ENCODE data around the gene NTHL1. TPM values are rescaled to one million over a fixed set of nuclear protein-coding genes. Genes with fewer than 3 reads are reported as not detected.

NTHL1 gene
- total and polyA plus RNA-seq, 10 of the 15 experiments (the other 5 are each of a cell fraction or from before 2014, with no cell fraction given): 0.85 to 54.7 (median 39.0) TPM

DNA sequence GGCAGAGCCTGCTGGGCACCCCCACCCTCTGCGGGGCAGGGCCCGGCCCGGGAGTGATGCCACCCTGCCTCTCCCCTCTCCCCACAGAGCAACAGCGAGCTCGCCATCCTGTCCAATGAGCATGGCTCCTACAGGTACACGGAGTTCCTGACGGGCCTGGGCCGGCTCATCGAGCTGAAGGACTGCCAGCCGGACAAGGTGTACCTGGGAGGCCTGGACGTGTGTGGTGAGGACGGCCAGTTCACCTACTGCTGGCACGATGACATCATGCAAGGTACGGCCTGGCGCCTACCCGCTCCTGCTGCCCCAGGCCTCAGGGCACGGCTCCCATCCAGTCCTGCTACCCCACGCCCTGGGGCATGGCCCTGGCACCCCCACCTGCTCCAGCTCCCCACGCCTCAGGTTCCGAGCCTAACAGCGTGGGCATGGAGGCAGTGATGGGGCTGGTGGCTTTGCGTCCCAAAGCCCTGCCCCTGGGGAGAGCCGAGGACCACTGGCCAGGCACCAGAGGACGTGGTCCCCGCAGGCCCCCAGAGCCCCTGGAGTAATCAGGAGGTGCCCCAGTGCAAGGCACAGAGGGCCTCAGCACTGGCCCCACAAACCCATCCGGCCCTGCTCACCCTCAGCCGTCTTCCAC, 38.6 kb upstream of the NTHL1 start (continued):
- TF ChIP-seq, protein P1, sequence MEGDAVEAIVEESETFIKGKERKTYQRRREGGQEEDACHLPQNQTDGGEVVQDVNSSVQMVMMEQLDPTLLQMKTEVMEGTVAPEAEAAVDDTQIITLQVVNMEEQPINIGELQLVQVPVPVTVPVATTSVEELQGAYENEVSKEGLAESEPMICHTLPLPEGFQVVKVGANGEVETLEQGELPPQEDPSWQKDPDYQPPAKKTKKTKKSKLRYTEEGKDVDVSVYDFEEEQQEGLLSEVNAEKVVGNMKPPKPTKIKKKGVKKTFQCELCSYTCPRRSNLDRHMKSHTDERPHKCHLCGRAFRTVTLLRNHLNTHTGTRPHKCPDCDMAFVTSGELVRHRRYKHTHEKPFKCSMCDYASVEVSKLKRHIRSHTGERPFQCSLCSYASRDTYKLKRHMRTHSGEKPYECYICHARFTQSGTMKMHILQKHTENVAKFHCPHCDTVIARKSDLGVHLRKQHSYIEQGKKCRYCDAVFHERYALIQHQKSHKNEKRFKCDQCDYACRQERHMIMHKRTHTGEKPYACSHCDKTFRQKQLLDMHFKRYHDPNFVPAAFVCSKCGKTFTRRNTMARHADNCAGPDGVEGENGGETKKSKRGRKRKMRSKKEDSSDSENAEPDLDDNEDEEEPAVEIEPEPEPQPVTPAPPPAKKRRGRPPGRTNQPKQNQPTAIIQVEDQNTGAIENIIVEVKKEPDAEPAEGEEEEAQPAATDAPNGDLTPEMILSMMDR (IDR thresholded peaks at IDR 0.05 in 2 of 3, conservative IDR thresholded peaks at IDR 0.05 in 1 of 3; ENCODE audit: control insufficient read depth in 2 of 3, extremely low read depth in 1 of 3, insufficient read depth in 1 of 3, low read depth in 3 of 3, low read length in 3 of 3): no peak
- TF ChIP-seq ETV6 (conservative IDR thresholded peaks at IDR 0.05 in 1 of 2, IDR thresholded peaks at IDR 0.05 in 1 of 2; ENCODE audit: borderline replicate concordance in 1 of 2, low read depth in 1 of 2) (no peak), ZNF217 (IDR thresholded peaks at IDR 0.05) (no peak), BCL11A (IDR thresholded peaks at IDR 0.05; ENCODE audit: low read depth, low read length) (no peak)

DNA sequence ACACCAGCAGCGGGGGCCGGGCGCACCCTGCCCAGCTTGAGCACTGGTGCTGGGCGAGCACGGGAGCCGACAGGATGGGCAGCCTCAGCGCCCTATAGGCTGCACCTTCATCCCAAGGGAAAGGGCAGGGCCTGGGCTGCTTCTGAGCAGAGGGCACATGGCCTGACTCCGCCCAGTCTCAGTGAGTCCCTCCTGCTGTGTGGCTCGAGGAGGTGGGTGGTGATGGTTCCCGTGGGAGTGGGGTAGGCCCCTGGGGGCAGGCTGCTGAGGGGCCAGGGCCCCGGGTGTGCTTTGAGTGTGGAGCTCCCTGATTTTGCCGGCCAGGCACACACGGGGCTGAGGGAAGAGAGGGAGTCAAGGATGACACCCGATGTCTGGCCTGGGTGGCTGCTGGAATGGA, 38.0 kb upstream of the NTHL1 start:
- Histone ChIP-seq H3K4me1 (ENCODE audit: control insufficient read depth, insufficient read depth, low read length) (no peaks in the 10 kb centered on the region), H3K79me2 (ENCODE audit: control insufficient read depth, insufficient read depth, low read length) (no peaks in the 10 kb centered on the region), H4K20me1 (ENCODE audit: control insufficient read depth, insufficient read depth) (no peaks in the 10 kb centered on the region), H3K4me2 (ENCODE audit: control insufficient read depth, insufficient read depth) (no peak overlapping the region), H3K4me3 (no peak overlapping the region), H2AFZ (ENCODE audit: control insufficient read depth, low read depth, low read length) (no peak overlapping the region), H3K36me3 (ENCODE audit: control insufficient read depth in 2 of 2, insufficient read depth in 2 of 2, low read length in 1 of 2) (peaks cover 0 to 6% of the 10 kb centered on the region in 2 experiments; a peak in 3 of 4 replicates), H3K27ac (ENCODE audit: control insufficient read depth, insufficient read depth) (no peak overlapping the region), H3K27me3 (replicated peaks in 1 of 2; ENCODE audit: control insufficient read depth in 2 of 2, insufficient read depth in 2 of 2, low read length in 1 of 2) (no peaks in the 10 kb centered on the region), H3K9ac (ENCODE audit: control insufficient read depth, insufficient read depth, low read length) (no peak overlapping the region), H3K9me3 (replicated peaks; ENCODE audit: control insufficient read depth, insufficient read depth, low read length) (no peaks in the 10 kb centered on the region)
- no TSS peak for BruUV-seq (replicated peaks)
- no peak for TF ChIP-seq CEBPB (IDR thresholded peaks at IDR 0.05; ENCODE audit: borderline replicate concordance in 1 of 2, low read depth in 2 of 2, low read length in 2 of 2)
- no peak for TF ChIP-seq MYC (IDR thresholded peaks at IDR 0.05; ENCODE audit: insufficient read depth, insufficient read length, insufficient replicate concordance, low read length, severe bottlenecking)
- no peak for TF ChIP-seq ZSCAN29 (IDR thresholded peaks at IDR 0.05)
- TF ChIP-seq TBL1XR1 (IDR thresholded peaks at IDR 0.05; ENCODE audit: low read depth, low read length): no peak
- TF ChIP-seq, protein P2, sequence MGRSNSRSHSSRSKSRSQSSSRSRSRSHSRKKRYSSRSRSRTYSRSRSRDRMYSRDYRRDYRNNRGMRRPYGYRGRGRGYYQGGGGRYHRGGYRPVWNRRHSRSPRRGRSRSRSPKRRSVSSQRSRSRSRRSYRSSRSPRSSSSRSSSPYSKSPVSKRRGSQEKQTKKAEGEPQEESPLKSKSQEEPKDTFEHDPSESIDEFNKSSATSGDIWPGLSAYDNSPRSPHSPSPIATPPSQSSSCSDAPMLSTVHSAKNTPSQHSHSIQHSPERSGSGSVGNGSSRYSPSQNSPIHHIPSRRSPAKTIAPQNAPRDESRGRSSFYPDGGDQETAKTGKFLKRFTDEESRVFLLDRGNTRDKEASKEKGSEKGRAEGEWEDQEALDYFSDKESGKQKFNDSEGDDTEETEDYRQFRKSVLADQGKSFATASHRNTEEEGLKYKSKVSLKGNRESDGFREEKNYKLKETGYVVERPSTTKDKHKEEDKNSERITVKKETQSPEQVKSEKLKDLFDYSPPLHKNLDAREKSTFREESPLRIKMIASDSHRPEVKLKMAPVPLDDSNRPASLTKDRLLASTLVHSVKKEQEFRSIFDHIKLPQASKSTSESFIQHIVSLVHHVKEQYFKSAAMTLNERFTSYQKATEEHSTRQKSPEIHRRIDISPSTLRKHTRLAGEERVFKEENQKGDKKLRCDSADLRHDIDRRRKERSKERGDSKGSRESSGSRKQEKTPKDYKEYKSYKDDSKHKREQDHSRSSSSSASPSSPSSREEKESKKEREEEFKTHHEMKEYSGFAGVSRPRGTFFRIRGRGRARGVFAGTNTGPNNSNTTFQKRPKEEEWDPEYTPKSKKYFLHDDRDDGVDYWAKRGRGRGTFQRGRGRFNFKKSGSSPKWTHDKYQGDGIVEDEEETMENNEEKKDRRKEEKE (IDR thresholded peaks at IDR 0.05): no peak
- intact Hi-C loops (cut with micrococcal nuclease; ENCODE audit: unreplicated experiment) (no loop called here), in situ Hi-C loops (cut with MboI) (loop anchor here (10.0 kb wide), 1 partner anchor 59 kb away; the partner anchor contains the start of gene RAB26)
- DNase-seq (ENCODE audit: low read depth, low spot score) (no peak), ATAC-seq (no peak), FAIRE-seq (no peak)
- CTCF ChIA-PET: no interaction called here
- POLR2A ChIA-PET: no interaction called here
- RAD21 ChIA-PET (ENCODE audit: unreplicated experiment): no interaction called here
- SMC1A ChIA-PET (ENCODE audit: uncharacterized antibody, unreplicated experiment): no interaction called here
- 36% methylated on average over 12 of the region's 14 CpGs for WGBS (ENCODE audit: insufficient coverage, insufficient replicate concordance, low lambda C conversion rate, missing lambda C conversion rate)
